SK-N-SH (cell line): ENCODE measurements around the gene RB1. TPM values are rescaled to one million over a fixed set of nuclear protein-coding genes. Genes with fewer than 3 reads are reported as not detected.

Source experiments
- CTCF ChIA-PET: fragments of 300-600, 350-600 bp; formaldehyde crosslinking; extraction: SDS; loops from one replicate; lab custom pipeline; 2021; lab: Yijun Ruan, JAX
- POLR2A ChIA-PET: fragments of 350-600 bp; sonication (Branson Sonifier 250); formaldehyde crosslinking; extraction: SDS; loops from one replicate; lab custom pipeline; 2020; ENCODE audit warnings: antibody characterized with exemption, inconsistent platforms; lab: Yijun Ruan, JAX
- DNase-seq: peaks from one replicate; pipeline ENCODE4 v3.0.0; 2012
- H2AFZ ChIP-seq: fragments of 200-600 bp; sonication (generic); 2 replicates; pipeline ENCODE4 v1.8.1; 2016; ENCODE audit warnings: antibody characterized with exemption, mild to moderate bottlenecking, low read depth
- H3F3A ChIP-seq: fragments of 200-600 bp; sonication (generic); replicated peaks from 2 replicates; pipeline ENCODE3; 2016; ENCODE audit warnings: antibody characterized with exemption, mild to moderate bottlenecking; ENCODE audit not compliant: insufficient read depth
- H3K27ac ChIP-seq, 2 experiments: fragments of 200-500 bp in 1 of 2; fragments of 200-600 bp in 1 of 2; sonication (Bioruptor generic) in 1 of 2; sonication (generic), shearing (Covaris generic) in 1 of 2; 2 replicates each; pipeline versions ENCODE4 v1.5.1 to v1.6.1; 2014 to 2016; ENCODE audit warnings: low read depth in 2 of 2, inconsistent platforms in 1 of 2, low read length in 1 of 2, mild to moderate bottlenecking in 1 of 2, mixed read lengths in 1 of 2
- H3K27me3 ChIP-seq: fragments of 200-600 bp; sonication (generic), shearing (Covaris generic); 2 replicates; pipeline ENCODE4 v1.6.1; 2016; ENCODE audit warnings: mixed run types; ENCODE audit not compliant: insufficient read depth
- H3K36me3 ChIP-seq, 2 experiments: fragments of 200-500 bp in 1 of 2; fragments of 200-600 bp in 1 of 2; sonication (Bioruptor generic) in 1 of 2; sonication (generic) in 1 of 2; replicated peaks in 1 of 2; 2 replicates each; pipeline versions ENCODE3 to v1.5.1; 2014 to 2016; ENCODE audit warnings: low read length in 1 of 2, mild to moderate bottlenecking in 1 of 2; ENCODE audit not compliant: insufficient read depth in 2 of 2, control insufficient read depth in 1 of 2
- H3K4me1 ChIP-seq, 2 experiments: fragments of 200-500 bp in 1 of 2; fragments of 200-600 bp in 1 of 2; sonication (Bioruptor generic) in 1 of 2; sonication (generic), shearing (Covaris generic) in 1 of 2; 2 replicates each; pipeline versions ENCODE4 v1.5.1 to v1.6.1; 2014 to 2016; ENCODE audit warnings: low read depth in 1 of 2, low read length in 1 of 2, mixed run types in 1 of 2; ENCODE audit not compliant: insufficient read depth in 2 of 2, control insufficient read depth in 1 of 2
- H3K4me2 ChIP-seq: fragments of 200-600 bp; sonication (generic), shearing (Covaris generic); 2 replicates; pipeline ENCODE4 v1.6.1; 2017; ENCODE audit warnings: mixed run types
- H3K4me3 ChIP-seq, 2 experiments: fragments of 200-500 bp in 1 of 2; fragments of 200-600 bp in 1 of 2; sonication (Bioruptor generic) in 1 of 2; sonication (generic), shearing (Covaris generic) in 1 of 2; 2 replicates each; pipeline versions ENCODE4 v1.5.1 to v1.8.1; 2014 to 2016; ENCODE audit warnings: low read depth in 2 of 2, inconsistent platforms in 1 of 2, low read length in 1 of 2, mild to moderate bottlenecking in 1 of 2, mixed read lengths in 1 of 2, moderate library complexity in 1 of 2
- H3K79me2 ChIP-seq: fragments of 200-600 bp; sonication (generic); 2 replicates; pipeline ENCODE4 v1.8.1; 2017; ENCODE audit warnings: mild to moderate bottlenecking; ENCODE audit not compliant: insufficient read depth
- H3K9ac ChIP-seq: fragments of 200-600 bp; sonication (generic); 2 replicates; pipeline ENCODE4 v1.6.1; 2017; ENCODE audit warnings: mixed run types
- H3K9me2 ChIP-seq: fragments of 200-600 bp; sonication (generic); 2 replicates; pipeline ENCODE4 v1.6.1; 2017; ENCODE audit warnings: mixed run types
- H3K9me3 ChIP-seq: fragments of 200-600 bp; sonication (generic); 2 replicates; pipeline ENCODE4 v1.6.1; 2017; ENCODE audit warnings: mixed run types, mild to moderate bottlenecking, moderate library complexity
- H4K20me1 ChIP-seq: fragments of 200-600 bp; sonication (generic); 2 replicates; pipeline ENCODE4 v1.6.1; 2017; ENCODE audit warnings: mild to moderate bottlenecking, mixed run types; ENCODE audit not compliant: insufficient read depth
- CHD2 ChIP-seq: fragments of 150-350 bp; IDR thresholded peaks from 2 replicates; pipeline ENCODE4 v1.6.1; 2018; ENCODE audit warnings: low read length; ENCODE audit not compliant: partially characterized antibody
- FOXJ3 ChIP-seq: sonication (generic); formaldehyde crosslinking; IDR thresholded peaks from 2 replicates; pipeline ENCODE4 v1.5.1; 2020; ENCODE audit warnings: mild to moderate bottlenecking, missing genetic modification reagents
- FOXM1 ChIP-seq: IDR thresholded peaks from 2 replicates; pipeline ENCODE4 v1.4.0; 2012; ENCODE audit warnings: low read depth, mild to moderate bottlenecking
- GABPA ChIP-seq: IDR thresholded peaks from 2 replicates; pipeline ENCODE4 v1.4.0; 2012; ENCODE audit warnings: low read depth, mild to moderate bottlenecking
- MEF2A ChIP-seq: IDR thresholded peaks from 2 replicates; pipeline ENCODE4 v1.4.0; 2012; ENCODE audit warnings: low read depth, borderline replicate concordance
- MXI1 ChIP-seq: IDR thresholded peaks from 2 replicates; pipeline ENCODE4 v1.6.1; 2012; ENCODE audit warnings: mild to moderate bottlenecking, low read depth, low read length, improper control_type of control experiment
- NFIC ChIP-seq: IDR thresholded peaks from 2 replicates; pipeline ENCODE4 v1.4.0; 2012; ENCODE audit warnings: borderline replicate concordance
- RAD21 ChIP-seq: IDR thresholded peaks from 2 replicates; pipeline ENCODE4 v1.6.1; 2012; ENCODE audit warnings: mild to moderate bottlenecking, low read length
- RCOR1 ChIP-seq: fragments of 150-350 bp; IDR thresholded peaks from 2 replicates; pipeline ENCODE4 v1.6.1; 2017; ENCODE audit warnings: antibody characterized with exemption, low read length
- RFX5 ChIP-seq: IDR thresholded peaks from 2 replicates; pipeline ENCODE4 v1.6.1; 2012; ENCODE audit warnings: mild to moderate bottlenecking, improper control_type of control experiment, low read length
- SIN3A ChIP-seq: IDR thresholded peaks from 2 replicates; pipeline ENCODE4 v1.6.1; 2012; ENCODE audit warnings: low read depth, mild to moderate bottlenecking, low read length, moderate library complexity, borderline replicate concordance
- SMC3 ChIP-seq: IDR thresholded peaks from 2 replicates; pipeline ENCODE4 v1.6.1; 2012; ENCODE audit warnings: low read depth, low read length, improper control_type of control experiment
- TCF12 ChIP-seq: IDR thresholded peaks from 2 replicates; pipeline ENCODE4 v1.4.0; 2012
- YY1 ChIP-seq: IDR thresholded peaks from 2 replicates; pipeline ENCODE4 v1.4.0; 2012; ENCODE audit warnings: low read depth, mild to moderate bottlenecking
- WGBS: methylation state at CpG from one replicate; pipeline ENCODE4 v1.1.6; 2017; ENCODE audit warnings: low lambda C conversion rate; 5-methylcytosine and 5-hydroxymethylcytosine counted together
- polyA plus RNA-seq, 3 experiments: library from polyadenylated mRNA; depleted of rRNA; stranded (reverse); fragments of >200 nt; gene quantifications; 2 replicates each; pipeline ENCODE4 v1.2.3, GENCODE V29; 2012
- TF ChIP-seq, protein P1 (sequence below): IDR thresholded peaks from 2 replicates; pipeline ENCODE4 v1.4.0; 2012; ENCODE audit warnings: low read depth, borderline replicate concordance
- TF ChIP-seq, protein P2 (sequence below): IDR thresholded peaks from 2 replicates; pipeline ENCODE4 v1.4.0; 2012; ENCODE audit warnings: low read depth, borderline replicate concordance
- TF ChIP-seq, protein P3 (sequence below): fragments of 150-350 bp; IDR thresholded peaks from 2 replicates; pipeline ENCODE4 v1.6.1; 2017; ENCODE audit warnings: antibody characterized with exemption, low read length, low read depth, borderline replicate concordance
- TF ChIP-seq, protein P4 (sequence below): fragments of 150-350 bp; IDR thresholded peaks from 2 replicates; pipeline ENCODE4 v1.6.1; 2016; ENCODE audit warnings: mild to moderate bottlenecking, low read depth, low read length
- TF ChIP-seq, protein P5 (sequence below): IDR thresholded peaks from 2 replicates; pipeline ENCODE4 v1.6.1; 2012; ENCODE audit warnings: mild to moderate bottlenecking, low read depth, low read length, moderate library complexity

The RB1 gene
- polyA plus RNA-seq, 1 of the 3 experiments (the other 2 are of a cell fraction) = 11.5 TPM

DNA sequence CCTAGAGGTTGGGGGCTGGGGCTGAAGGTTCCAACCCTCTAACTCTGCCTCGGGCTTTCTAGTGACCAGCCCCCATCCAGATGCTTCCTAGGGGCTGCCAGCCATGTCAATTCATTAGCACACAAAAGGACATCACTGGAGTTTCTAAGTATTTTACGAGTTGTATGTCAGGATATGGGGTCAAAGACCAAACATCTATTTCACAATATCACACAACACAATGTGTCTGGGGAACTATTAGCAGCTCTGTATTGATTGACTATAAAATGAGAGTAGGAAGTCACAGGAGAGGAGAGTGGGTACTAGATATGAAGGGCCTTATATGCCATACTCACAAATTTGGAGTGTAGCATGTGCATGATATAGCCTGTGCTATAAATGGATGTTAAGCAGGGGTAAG lies 67.3 kb downstream of the RB1 start:
- WGBS = 96% methylated on average over 2 of the region's 2 CpGs

DNA sequence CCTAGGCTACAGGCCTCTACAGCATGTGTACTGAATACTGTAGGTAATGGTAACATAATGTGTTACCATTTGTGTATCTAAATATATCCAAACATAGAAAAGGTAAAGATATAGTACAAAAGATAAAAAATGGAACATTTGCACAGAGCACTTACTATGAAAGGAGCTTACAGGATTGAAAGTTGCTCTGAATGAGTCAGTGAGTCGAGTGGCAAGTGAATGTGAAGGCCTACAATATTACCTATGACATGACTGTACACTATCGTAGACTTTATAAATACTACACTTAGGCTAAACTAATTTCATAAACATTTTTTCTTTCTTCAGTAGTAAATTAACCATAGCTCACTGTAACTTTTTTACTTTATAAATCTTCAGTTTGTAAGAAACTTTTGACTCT lies 74.3 kb downstream of the RB1 start:
- TF ChIP-seq GABPA (no peak), MEF2A (no peak), NFIC (no peak), RAD21 (no peak), RFX5 (no peak), FOXJ3 (CRISPR knock-in tag) (no peak), TCF12 (no peak), CHD2 (no peak), YY1 (no peak), MXI1 (no peak), SIN3A (no peak), RCOR1 (no peak), FOXM1 (no peak)
- TF ChIP-seq, protein P1, sequence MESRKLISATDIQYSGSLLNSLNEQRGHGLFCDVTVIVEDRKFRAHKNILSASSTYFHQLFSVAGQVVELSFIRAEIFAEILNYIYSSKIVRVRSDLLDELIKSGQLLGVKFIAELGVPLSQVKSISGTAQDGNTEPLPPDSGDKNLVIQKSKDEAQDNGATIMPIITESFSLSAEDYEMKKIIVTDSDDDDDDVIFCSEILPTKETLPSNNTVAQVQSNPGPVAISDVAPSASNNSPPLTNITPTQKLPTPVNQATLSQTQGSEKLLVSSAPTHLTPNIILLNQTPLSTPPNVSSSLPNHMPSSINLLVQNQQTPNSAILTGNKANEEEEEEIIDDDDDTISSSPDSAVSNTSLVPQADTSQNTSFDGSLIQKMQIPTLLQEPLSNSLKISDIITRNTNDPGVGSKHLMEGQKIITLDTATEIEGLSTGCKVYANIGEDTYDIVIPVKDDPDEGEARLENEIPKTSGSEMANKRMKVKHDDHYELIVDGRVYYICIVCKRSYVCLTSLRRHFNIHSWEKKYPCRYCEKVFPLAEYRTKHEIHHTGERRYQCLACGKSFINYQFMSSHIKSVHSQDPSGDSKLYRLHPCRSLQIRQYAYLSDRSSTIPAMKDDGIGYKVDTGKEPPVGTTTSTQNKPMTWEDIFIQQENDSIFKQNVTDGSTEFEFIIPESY = no peak
- TF ChIP-seq, protein P2, sequence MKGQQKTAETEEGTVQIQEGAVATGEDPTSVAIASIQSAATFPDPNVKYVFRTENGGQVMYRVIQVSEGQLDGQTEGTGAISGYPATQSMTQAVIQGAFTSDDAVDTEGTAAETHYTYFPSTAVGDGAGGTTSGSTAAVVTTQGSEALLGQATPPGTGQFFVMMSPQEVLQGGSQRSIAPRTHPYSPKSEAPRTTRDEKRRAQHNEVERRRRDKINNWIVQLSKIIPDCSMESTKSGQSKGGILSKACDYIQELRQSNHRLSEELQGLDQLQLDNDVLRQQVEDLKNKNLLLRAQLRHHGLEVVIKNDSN = no peak
- TF ChIP-seq, protein P3, sequence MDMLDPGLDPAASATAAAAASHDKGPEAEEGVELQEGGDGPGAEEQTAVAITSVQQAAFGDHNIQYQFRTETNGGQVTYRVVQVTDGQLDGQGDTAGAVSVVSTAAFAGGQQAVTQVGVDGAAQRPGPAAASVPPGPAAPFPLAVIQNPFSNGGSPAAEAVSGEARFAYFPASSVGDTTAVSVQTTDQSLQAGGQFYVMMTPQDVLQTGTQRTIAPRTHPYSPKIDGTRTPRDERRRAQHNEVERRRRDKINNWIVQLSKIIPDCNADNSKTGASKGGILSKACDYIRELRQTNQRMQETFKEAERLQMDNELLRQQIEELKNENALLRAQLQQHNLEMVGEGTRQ = no peak
- TF ChIP-seq, protein P4, sequence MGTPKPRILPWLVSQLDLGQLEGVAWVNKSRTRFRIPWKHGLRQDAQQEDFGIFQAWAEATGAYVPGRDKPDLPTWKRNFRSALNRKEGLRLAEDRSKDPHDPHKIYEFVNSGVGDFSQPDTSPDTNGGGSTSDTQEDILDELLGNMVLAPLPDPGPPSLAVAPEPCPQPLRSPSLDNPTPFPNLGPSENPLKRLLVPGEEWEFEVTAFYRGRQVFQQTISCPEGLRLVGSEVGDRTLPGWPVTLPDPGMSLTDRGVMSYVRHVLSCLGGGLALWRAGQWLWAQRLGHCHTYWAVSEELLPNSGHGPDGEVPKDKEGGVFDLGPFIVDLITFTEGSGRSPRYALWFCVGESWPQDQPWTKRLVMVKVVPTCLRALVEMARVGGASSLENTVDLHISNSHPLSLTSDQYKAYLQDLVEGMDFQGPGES = no peak
- TF ChIP-seq, protein P5, sequence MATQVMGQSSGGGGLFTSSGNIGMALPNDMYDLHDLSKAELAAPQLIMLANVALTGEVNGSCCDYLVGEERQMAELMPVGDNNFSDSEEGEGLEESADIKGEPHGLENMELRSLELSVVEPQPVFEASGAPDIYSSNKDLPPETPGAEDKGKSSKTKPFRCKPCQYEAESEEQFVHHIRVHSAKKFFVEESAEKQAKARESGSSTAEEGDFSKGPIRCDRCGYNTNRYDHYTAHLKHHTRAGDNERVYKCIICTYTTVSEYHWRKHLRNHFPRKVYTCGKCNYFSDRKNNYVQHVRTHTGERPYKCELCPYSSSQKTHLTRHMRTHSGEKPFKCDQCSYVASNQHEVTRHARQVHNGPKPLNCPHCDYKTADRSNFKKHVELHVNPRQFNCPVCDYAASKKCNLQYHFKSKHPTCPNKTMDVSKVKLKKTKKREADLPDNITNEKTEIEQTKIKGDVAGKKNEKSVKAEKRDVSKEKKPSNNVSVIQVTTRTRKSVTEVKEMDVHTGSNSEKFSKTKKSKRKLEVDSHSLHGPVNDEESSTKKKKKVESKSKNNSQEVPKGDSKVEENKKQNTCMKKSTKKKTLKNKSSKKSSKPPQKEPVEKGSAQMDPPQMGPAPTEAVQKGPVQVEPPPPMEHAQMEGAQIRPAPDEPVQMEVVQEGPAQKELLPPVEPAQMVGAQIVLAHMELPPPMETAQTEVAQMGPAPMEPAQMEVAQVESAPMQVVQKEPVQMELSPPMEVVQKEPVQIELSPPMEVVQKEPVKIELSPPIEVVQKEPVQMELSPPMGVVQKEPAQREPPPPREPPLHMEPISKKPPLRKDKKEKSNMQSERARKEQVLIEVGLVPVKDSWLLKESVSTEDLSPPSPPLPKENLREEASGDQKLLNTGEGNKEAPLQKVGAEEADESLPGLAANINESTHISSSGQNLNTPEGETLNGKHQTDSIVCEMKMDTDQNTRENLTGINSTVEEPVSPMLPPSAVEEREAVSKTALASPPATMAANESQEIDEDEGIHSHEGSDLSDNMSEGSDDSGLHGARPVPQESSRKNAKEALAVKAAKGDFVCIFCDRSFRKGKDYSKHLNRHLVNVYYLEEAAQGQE = no peak
- TF ChIP-seq, all 33 proteins: peak for 0
- WGBS = 94% methylated on average over 2 of the region's 2 CpGs
- H3K36me3 ChIP-seq = peaks cover 38 to 74% of the 10 kb centered on the region in 2 experiments
- H3K27ac ChIP-seq = no peak overlapping the region
- no peaks in the 10 kb centered on the region for H3K4me1 ChIP-seq
- no peaks in the 10 kb centered on the region for H3K79me2 ChIP-seq
- no peaks in the 10 kb centered on the region for H4K20me1 ChIP-seq
- H3K9me3 ChIP-seq = no peaks in the 10 kb centered on the region
- ChIA-PET CTCF (no interaction called here), POLR2A (no interaction called here)
- H3F3A ChIP-seq = peaks cover 4% of the 10 kb centered on the region
- H3K9me2 ChIP-seq = no peaks in the 10 kb centered on the region
- H3K9ac ChIP-seq = no peak overlapping the region
- no peak for DNase-seq
- H3K4me2 ChIP-seq = no peak overlapping the region
- H3K4me3 ChIP-seq = no peak overlapping the region
- H2AFZ ChIP-seq = no peak overlapping the region
- H3K27me3 ChIP-seq = no peaks in the 10 kb centered on the region

More for the DNA sequence above, 67.3 kb downstream of the RB1 start:
- Histone ChIP-seq H3K9me3 (no peaks in the 10 kb centered on the region), H3K79me2 (no peaks in the 10 kb centered on the region), H3K4me2 (no peak overlapping the region), H3F3A (no peaks in the 10 kb centered on the region), H3K4me3 (no peak overlapping the region), H3K27me3 (no peaks in the 10 kb centered on the region), H2AFZ (no peak overlapping the region), H3K27ac (no peak overlapping the region), H4K20me1 (no peaks in the 10 kb centered on the region), H3K9ac (no peak overlapping the region), H3K36me3 (peaks cover 33 to 53% of the 10 kb centered on the region in 2 experiments), H3K4me1 (no peaks in the 10 kb centered on the region), H3K9me2 (no peaks in the 10 kb centered on the region; the same call in 1 of the 2 replicates)
- DNase-seq = no peak
- TF ChIP-seq NFIC (no peak), SMC3 (no peak), FOXJ3 (CRISPR knock-in tag) (no peak)
- ChIA-PET CTCF (no interaction called here), POLR2A (no interaction called here)
